Liver (tissue), 3 donors: ENCODE measurements around the gene SIRT1.

Experiments used
- FOXA1 ChIP-seq: IDR thresholded peaks from 2 replicates; pipeline ENCODE4 v1.6.1; 2016; ENCODE audit warnings: antibody characterized with exemption
- GABPA ChIP-seq, 2 donors: IDR thresholded peaks in 1 of 2; conservative IDR thresholded peaks in 1 of 2; 2 replicates each; pipeline ENCODE4 v1.6.1; 2016; ENCODE audit warnings: antibody characterized with exemption in 2 of 2, mild to moderate bottlenecking in 1 of 2, moderate library complexity in 1 of 2
- JUND ChIP-seq, 2 donors: IDR thresholded peaks; 2 replicates each; pipeline ENCODE4 v1.6.1; 2016; ENCODE audit warnings: antibody characterized with exemption in 2 of 2
- RAD21 ChIP-seq, 2 donors: IDR thresholded peaks; 2 replicates each; pipeline ENCODE4 v1.6.1; 2016; ENCODE audit warnings: antibody characterized with exemption in 2 of 2, mild to moderate bottlenecking in 2 of 2
- TAF1 ChIP-seq: conservative IDR thresholded peaks from 2 replicates; pipeline ENCODE4 v1.6.1; 2016; ENCODE audit warnings: antibody characterized with exemption, mild to moderate bottlenecking
- TF ChIP-seq, protein P1 (sequence below): IDR thresholded peaks from 2 replicates; pipeline ENCODE4 v1.6.1; 2016; ENCODE audit warnings: antibody characterized with exemption
- TF ChIP-seq, protein P2 (sequence below): fragments of 150-350 bp; IDR thresholded peaks from 2 replicates; pipeline ENCODE4 v1.5.1; 2017; ENCODE audit warnings: improper control_type of control experiment, low read depth, low read length; ENCODE audit not compliant: missing input control
- donor health status: healthy.
- donor health status: healthy.

DNA sequence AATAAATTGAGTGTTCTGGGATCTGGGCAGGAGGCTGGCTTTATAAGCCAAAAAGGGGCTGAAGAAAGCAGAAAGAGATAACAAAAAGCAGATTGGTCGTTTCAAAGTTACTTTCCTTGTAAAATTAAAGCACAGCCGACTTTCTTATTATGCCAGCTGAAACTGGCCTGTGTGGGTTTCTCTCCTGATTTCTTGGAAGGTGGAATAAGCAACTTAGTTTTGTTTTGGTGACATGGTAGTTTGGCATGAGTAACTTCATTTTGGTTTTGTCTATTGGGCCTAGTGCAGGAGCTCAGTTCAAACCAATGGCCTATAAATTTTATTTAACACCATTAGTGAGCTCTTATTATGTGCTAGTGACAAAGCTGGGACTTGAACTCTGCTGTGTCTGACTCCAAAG is 33.3 kb upstream of the SIRT1 start:
- TF ChIP-seq GABPA (IDR thresholded peaks at IDR 0.05 in 1 of 2, conservative IDR thresholded peaks at IDR 0.05 in 1 of 2) (no peak), FOXA1 (no peak), JUND (IDR thresholded peaks at IDR 0.05) (no peak), RAD21 (IDR thresholded peaks at IDR 0.05) (no peak), TAF1 (no peak)
- TF ChIP-seq, protein P1, sequence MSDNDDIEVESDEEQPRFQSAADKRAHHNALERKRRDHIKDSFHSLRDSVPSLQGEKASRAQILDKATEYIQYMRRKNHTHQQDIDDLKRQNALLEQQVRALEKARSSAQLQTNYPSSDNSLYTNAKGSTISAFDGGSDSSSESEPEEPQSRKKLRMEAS = no peak
- TF ChIP-seq, protein P2, sequence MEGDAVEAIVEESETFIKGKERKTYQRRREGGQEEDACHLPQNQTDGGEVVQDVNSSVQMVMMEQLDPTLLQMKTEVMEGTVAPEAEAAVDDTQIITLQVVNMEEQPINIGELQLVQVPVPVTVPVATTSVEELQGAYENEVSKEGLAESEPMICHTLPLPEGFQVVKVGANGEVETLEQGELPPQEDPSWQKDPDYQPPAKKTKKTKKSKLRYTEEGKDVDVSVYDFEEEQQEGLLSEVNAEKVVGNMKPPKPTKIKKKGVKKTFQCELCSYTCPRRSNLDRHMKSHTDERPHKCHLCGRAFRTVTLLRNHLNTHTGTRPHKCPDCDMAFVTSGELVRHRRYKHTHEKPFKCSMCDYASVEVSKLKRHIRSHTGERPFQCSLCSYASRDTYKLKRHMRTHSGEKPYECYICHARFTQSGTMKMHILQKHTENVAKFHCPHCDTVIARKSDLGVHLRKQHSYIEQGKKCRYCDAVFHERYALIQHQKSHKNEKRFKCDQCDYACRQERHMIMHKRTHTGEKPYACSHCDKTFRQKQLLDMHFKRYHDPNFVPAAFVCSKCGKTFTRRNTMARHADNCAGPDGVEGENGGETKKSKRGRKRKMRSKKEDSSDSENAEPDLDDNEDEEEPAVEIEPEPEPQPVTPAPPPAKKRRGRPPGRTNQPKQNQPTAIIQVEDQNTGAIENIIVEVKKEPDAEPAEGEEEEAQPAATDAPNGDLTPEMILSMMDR = no peak
